Measurements from ENCODE around the gene CFAP221.

DNA sequence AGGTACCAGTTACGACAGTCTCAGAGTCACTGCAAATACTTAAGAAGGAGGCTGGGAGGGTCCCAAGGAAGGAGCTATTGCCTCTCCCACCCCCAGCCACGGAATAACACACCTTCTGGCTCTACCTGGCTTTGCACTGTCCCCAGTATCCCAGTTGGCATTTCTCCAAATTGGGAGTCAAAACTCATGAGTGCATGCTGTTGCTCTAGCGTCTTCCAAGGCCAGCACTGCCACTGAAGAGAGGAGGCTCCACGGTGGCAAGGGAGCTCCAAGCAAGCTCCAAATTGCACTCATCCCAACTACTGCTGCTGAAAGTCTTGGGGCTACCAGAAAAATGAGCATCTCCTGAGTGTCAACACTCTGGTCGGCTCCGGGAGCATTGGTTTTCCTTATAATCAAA lies 21.6 kb upstream of the CFAP221 start:
- TF ChIP-seq TAF1 (IDR thresholded peaks at IDR 0.05; ENCODE audit: low read depth, low read length) (no peak), POLR2A (IDR thresholded peaks at IDR 0.05; ENCODE audit: low read depth, low read length) (no peak), POLR2AphosphoS5 (IDR thresholded peaks at IDR 0.05; ENCODE audit: low read depth, low read length) (no peak)
